ENCODE measurements around the gene THOC5.
A peak's percentile ranks its signal among the peaks of the same experiment; 100 is the strongest.
"Not testable (repeated sequence)": the region's sequence is repeated elsewhere in the genome, so short reads cannot be mapped to it uniquely, and the experiment has no call there.

THOC5 gene

DNA sequence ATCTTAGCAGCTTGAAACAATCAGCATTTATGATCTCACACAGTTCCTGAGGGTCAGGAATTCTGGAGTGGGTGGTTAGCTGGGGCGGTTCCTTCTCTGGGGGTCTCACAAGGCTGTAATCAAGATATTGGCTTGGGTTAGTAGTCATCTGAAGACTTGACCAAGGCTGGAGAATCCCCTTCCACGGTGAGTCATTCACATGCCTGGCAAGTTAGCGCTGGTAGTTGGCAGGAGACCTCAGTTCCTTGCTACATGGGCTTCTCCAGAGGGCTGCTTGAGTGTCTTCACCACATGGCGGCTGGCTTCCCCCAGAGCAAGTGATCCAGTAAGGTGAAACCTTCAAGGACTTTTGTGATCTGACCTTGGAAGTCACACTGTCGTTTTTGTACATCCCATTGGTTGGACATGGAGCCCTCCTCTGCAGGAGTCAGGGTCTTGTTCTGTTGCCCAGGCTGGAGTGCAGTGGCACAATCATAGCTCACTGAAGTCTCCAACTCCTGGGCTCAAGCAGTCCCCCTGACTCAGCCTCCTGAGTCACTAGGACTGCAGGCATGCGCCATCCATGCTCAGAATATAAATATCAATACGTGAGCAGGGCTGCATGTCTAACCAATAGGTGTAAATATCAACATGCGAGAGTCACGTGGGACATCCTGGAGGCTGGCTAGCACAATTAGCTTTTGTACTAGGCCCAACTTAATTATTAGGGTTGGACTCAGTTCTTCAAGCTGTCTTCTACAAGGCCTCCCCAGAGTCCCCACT is 34.6 kb upstream of the THOC5 start:
- 98% methylated on average over 9 of the region's 9 CpGs for WGBS (ENCODE audit: insufficient coverage)
- POLR2A ChIA-PET = no interaction called here
- H3K9me3 ChIP-seq (ENCODE audit: control extremely low read depth in 1 of 5, control insufficient read depth in 4 of 5, insufficient read depth in 2 of 5, low read depth in 1 of 5, low read length in 4 of 5) = no peaks in the 10 kb centered on the region
- peak in 2 of 3 donors; percentile 52 to 54 for DNase-seq
- no peaks in the 10 kb centered on the region for H3K27me3 ChIP-seq (replicated peaks in 2 of 5; ENCODE audit: control insufficient read depth in 4 of 5, insufficient read depth in 5 of 5, low read length in 4 of 5)
- H3K4me1 ChIP-seq (ENCODE audit: control extremely low read depth in 1 of 4, control insufficient read depth in 4 of 4, insufficient read depth in 4 of 4, low read length in 3 of 4) = no peaks in the 10 kb centered on the region
- H3K36me3 ChIP-seq (ENCODE audit: control insufficient read depth in 4 of 4, insufficient read depth in 4 of 4, low read length in 3 of 4) = no peaks in the 10 kb centered on the region
- no peak overlapping the region for H3K27ac ChIP-seq (ENCODE audit: insufficient read depth in 1 of 2, low read depth in 1 of 2, low read length in 2 of 2, poor library complexity in 1 of 2, severe bottlenecking in 2 of 2)
- CTCF ChIA-PET = interaction anchor here (0.7 to 2.1 kb wide), 9 partner anchors 8 to 113 kb away, joined by 3 to 6 read pairs (median 3); partner anchors contain the start of gene THOC5
- no peak overlapping the region for H3K4me3 ChIP-seq (ENCODE audit: control insufficient read depth in 1 of 7, extremely low read depth in 1 of 7, insufficient read depth in 4 of 7, low read depth in 2 of 7, low read length in 6 of 7)

DNA sequence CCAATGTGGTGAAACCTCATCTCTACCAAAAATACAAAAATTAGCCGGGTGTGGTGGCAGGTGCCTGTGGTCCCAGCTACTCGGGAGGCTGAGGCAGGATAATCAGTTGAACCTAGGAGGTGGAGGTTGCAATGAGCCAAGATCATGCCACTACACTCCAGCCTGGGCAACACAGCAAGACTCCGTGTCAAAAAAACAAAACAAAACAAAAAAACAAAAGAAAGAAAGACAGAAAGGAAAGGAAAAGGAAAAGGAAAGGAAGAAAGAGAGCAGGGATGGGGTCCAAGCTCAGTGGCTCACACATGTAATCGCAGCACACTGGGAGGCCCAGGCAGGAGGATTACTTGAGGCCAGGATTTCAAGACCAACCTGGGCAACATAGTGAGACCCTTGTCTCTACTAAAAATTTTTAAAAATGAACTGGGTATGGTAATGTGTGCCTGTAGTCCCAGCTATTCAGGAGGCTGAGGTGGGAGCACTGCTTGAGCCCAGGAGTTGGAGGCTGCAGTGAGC is 32.7 kb upstream of the THOC5 start:
- H3K27me3 ChIP-seq (replicated peaks in 2 of 5; ENCODE audit: control insufficient read depth in 4 of 5, insufficient read depth in 5 of 5, low read length in 4 of 5); H3K27ac ChIP-seq (ENCODE audit: insufficient read depth in 1 of 2, low read depth in 1 of 2, low read length in 2 of 2, poor library complexity in 1 of 2, severe bottlenecking in 2 of 2); POLR2A ChIA-PET; H3K9me3 ChIP-seq (ENCODE audit: control extremely low read depth in 1 of 5, control insufficient read depth in 4 of 5, insufficient read depth in 2 of 5, low read depth in 1 of 5, low read length in 4 of 5); H3K4me3 ChIP-seq (ENCODE audit: control insufficient read depth in 1 of 7, extremely low read depth in 1 of 7, insufficient read depth in 4 of 7, low read depth in 2 of 7, low read length in 6 of 7); DNase-seq; H3K4me1 ChIP-seq (ENCODE audit: control extremely low read depth in 1 of 4, control insufficient read depth in 4 of 4, insufficient read depth in 4 of 4, low read length in 3 of 4); H3K36me3 ChIP-seq (ENCODE audit: control insufficient read depth in 4 of 4, insufficient read depth in 4 of 4, low read length in 3 of 4): not testable (repeated sequence)
- CTCF ChIA-PET = interaction anchor here (1.1 to 1.9 kb wide), 4 partner anchors 9 to 502 kb away, joined by 3 to 6 read pairs (median 4); no protein-coding TSS in a partner anchor
- WGBS (ENCODE audit: insufficient coverage) = 100% methylated on average over 3 of the region's 4 CpGs

DNA sequence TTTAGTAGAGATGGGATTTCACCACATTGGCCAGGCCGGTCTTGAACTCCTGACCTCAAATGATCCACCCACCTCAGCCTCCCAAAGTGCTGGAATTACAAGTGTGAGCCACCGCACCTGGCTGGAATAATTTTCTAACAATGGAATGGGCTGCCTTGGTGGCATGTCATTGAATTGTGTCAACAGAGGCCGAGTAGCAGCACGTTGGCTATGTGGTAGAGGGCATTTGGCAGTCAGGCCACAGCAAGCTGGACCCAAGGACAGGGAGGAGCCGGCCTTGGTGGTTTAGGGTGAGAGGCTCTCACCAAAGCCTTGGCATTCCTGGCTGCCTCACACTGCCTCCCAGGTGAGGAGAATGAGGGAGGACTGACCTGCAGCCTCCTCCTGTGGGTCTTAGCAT is 31.4 kb upstream of the THOC5 start:
- no peak overlapping the region for H3K4me3 ChIP-seq (ENCODE audit: control insufficient read depth in 1 of 7, extremely low read depth in 1 of 7, insufficient read depth in 4 of 7, low read depth in 2 of 7, low read length in 6 of 7)
- DNase-seq = no peak
- no peaks in the 10 kb centered on the region for H3K36me3 ChIP-seq (ENCODE audit: control insufficient read depth in 4 of 4, insufficient read depth in 4 of 4, low read length in 3 of 4)
- H3K27me3 ChIP-seq (replicated peaks in 2 of 5; ENCODE audit: control insufficient read depth in 4 of 5, insufficient read depth in 5 of 5, low read length in 4 of 5) = no peaks in the 10 kb centered on the region
- H3K27ac ChIP-seq (ENCODE audit: insufficient read depth in 1 of 2, low read depth in 1 of 2, low read length in 2 of 2, poor library complexity in 1 of 2, severe bottlenecking in 2 of 2) = no peak overlapping the region
- 100% methylated on average over 3 of the region's 5 CpGs for WGBS (ENCODE audit: insufficient coverage)
- H3K4me1 ChIP-seq (ENCODE audit: control extremely low read depth in 1 of 4, control insufficient read depth in 4 of 4, insufficient read depth in 4 of 4, low read length in 3 of 4) = peaks cover 0 to 15% (median 9%) of the 10 kb centered on the region in 4 experiments
- ChIA-PET CTCF (interaction anchor here (0.9 to 1.3 kb wide), 2 partner anchors 10 to 504 kb away, joined by 3 to 5 read pairs; no protein-coding TSS in a partner anchor), POLR2A (no interaction called here)
- no peaks in the 10 kb centered on the region for H3K9me3 ChIP-seq (ENCODE audit: control extremely low read depth in 1 of 5, control insufficient read depth in 4 of 5, insufficient read depth in 2 of 5, low read depth in 1 of 5, low read length in 4 of 5)

DNA sequence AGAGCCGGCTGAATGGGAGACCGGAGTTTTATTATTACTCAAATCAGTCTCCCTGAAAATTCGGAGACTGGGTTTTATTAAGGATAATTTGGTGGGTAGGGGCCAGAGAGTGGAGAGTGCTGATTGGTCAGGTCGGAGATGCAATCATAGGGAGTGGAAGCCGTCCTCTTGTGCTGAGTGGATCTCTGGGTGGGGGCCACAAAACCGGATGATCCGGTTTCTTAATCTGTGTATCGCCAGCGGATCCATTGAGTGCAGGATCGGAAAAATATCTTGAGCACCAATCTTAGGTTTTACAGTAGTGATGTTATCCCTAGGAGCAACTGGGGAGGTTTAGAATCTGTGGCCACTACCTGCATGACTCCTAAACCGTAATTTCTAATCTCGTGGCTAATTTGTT is 28.2 kb upstream of the THOC5 start:
- Histone ChIP-seq H3K27me3 (replicated peaks in 2 of 5; ENCODE audit: control insufficient read depth in 4 of 5, insufficient read depth in 5 of 5, low read length in 4 of 5) (no peaks in the 10 kb centered on the region), H3K4me1 (ENCODE audit: control extremely low read depth in 1 of 4, control insufficient read depth in 4 of 4, insufficient read depth in 4 of 4, low read length in 3 of 4) (peaks cover 0 to 17% (median 13%) of the 10 kb centered on the region in 4 experiments), H3K36me3 (ENCODE audit: control insufficient read depth in 4 of 4, insufficient read depth in 4 of 4, low read length in 3 of 4) (no peaks in the 10 kb centered on the region), H3K27ac (ENCODE audit: insufficient read depth in 1 of 2, low read depth in 1 of 2, low read length in 2 of 2, poor library complexity in 1 of 2, severe bottlenecking in 2 of 2) (no peak overlapping the region), H3K4me3 (ENCODE audit: control insufficient read depth in 1 of 7, extremely low read depth in 1 of 7, insufficient read depth in 4 of 7, low read depth in 2 of 7, low read length in 6 of 7) (peak overlapping the region in 4 of 7 experiments; percentile 74 to 80 (median 79)), H3K9me3 (ENCODE audit: control extremely low read depth in 1 of 5, control insufficient read depth in 4 of 5, insufficient read depth in 2 of 5, low read depth in 1 of 5, low read length in 4 of 5) (no peaks in the 10 kb centered on the region)
- no peak for DNase-seq
- ChIA-PET CTCF (no interaction called here), POLR2A (no interaction called here)
- 100% methylated on average over 8 of the region's 12 CpGs for WGBS (ENCODE audit: insufficient coverage)

DNA sequence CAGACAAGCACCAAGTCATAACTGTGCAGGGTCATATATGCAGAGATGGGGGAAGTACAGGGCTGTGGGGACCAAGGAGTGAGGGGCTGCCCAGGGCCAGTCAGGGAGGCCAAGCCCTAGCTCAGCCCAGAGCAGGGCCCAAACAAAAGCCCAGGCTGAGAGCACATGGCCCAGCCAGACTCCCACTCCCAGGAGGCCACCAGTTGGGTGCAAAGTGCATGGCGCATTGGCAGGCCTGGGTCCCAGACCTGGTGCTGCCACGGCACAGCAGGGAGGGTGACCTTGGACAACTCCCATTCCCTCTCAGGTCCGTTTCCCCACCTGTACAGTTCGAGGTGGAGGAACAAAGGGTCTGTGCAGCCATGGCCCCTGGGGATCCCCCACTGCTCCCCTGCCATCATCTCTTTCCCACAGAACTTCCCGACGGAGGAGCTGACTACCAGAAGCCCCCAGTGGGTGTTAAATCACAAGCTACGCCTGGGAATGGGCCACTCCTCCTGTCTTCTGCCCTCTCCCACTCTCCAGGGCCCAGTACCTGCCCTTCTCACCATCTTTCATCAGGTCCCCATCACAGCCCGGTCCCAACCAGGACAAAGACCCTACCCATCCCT is 26.7 kb upstream of the THOC5 start:
- no peaks in the 10 kb centered on the region for H3K27me3 ChIP-seq (replicated peaks in 2 of 5; ENCODE audit: control insufficient read depth in 4 of 5, insufficient read depth in 5 of 5, low read length in 4 of 5)
- POLR2A ChIA-PET = no interaction called here

DNA sequence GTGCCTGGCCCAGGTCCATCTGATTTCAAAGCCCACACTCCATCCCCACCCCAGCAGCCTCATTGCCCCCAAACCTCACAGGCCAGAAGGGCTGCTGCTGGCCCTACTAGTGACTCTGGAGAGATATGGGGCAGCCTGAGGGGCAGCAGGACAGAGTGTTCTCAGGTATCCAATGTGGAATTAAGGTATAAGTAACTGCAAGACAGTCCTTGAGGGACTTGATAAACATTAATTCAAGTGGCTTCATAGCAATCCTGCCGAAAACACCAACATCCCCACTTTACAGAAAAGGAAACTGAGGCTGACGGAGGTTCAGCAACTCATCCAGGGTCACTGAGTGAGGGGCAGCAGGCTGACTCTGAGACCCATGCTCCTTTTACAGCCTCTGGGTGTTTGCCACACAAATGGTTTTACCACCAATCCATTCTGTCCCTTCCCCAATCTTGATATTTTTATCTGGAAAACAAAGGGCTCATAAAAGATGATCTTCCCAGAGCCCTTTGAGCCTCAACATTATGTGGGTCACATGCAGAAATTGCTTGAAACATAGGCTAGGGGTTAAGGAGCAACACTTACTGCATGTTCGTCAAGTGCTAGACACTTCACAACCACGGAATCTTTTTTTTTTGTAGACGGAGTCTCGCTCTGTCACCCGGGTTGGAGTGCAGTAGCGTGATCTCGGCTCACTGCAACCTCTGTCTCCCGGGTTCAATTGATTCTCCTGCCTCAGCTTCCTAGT is 25.1 kb upstream of the THOC5 start:
- WGBS (ENCODE audit: insufficient coverage) = 84% methylated on average over 9 of the region's 10 CpGs

More for the DNA sequence above, 26.7 kb upstream of the THOC5 start:
- H3K27ac ChIP-seq (ENCODE audit: insufficient read depth in 1 of 2, low read depth in 1 of 2, low read length in 2 of 2, poor library complexity in 1 of 2, severe bottlenecking in 2 of 2) = peak overlapping the region in 1 of 2 experiments; percentile 77
- DNase-seq = peak in 1 of 3 donors; percentile 17
- 51% methylated on average over 8 of the region's 8 CpGs for WGBS (ENCODE audit: insufficient coverage)
- peaks cover 0 to 17% (median 13%) of the 10 kb centered on the region in 4 experiments for H3K4me1 ChIP-seq (ENCODE audit: control extremely low read depth in 1 of 4, control insufficient read depth in 4 of 4, insufficient read depth in 4 of 4, low read length in 3 of 4)
- CTCF ChIA-PET = interaction anchor here (1.6 kb wide), 1 partner anchor 27 kb away, joined by 4 read pairs; the partner anchor contains the start of gene THOC5
- peak overlapping the region; percentile 18 to 80 (median 78) for H3K4me3 ChIP-seq (ENCODE audit: control insufficient read depth in 1 of 7, extremely low read depth in 1 of 7, insufficient read depth in 4 of 7, low read depth in 2 of 7, low read length in 6 of 7)
- no peaks in the 10 kb centered on the region for H3K9me3 ChIP-seq (ENCODE audit: control extremely low read depth in 1 of 5, control insufficient read depth in 4 of 5, insufficient read depth in 2 of 5, low read depth in 1 of 5, low read length in 4 of 5)
- H3K36me3 ChIP-seq (ENCODE audit: control insufficient read depth in 4 of 4, insufficient read depth in 4 of 4, low read length in 3 of 4) = no peaks in the 10 kb centered on the region

More for the DNA sequence above, 25.1 kb upstream of the THOC5 start:
- DNase-seq = no peak
- H3K27ac ChIP-seq (ENCODE audit: insufficient read depth in 1 of 2, low read depth in 1 of 2, low read length in 2 of 2, poor library complexity in 1 of 2, severe bottlenecking in 2 of 2) = no peak overlapping the region
- ChIA-PET POLR2A (no interaction called here), CTCF (interaction anchor here (1.6 kb wide), 1 partner anchor 25 kb away, joined by 4 read pairs; the partner anchor contains the start of gene THOC5)
- peaks cover 0 to 17% (median 13%) of the 10 kb centered on the region in 4 experiments for H3K4me1 ChIP-seq (ENCODE audit: control extremely low read depth in 1 of 4, control insufficient read depth in 4 of 4, insufficient read depth in 4 of 4, low read length in 3 of 4)
- peaks cover 0 to 2% (median 0%) of the 10 kb centered on the region in 4 experiments for H3K36me3 ChIP-seq (ENCODE audit: control insufficient read depth in 4 of 4, insufficient read depth in 4 of 4, low read length in 3 of 4)
- no peaks in the 10 kb centered on the region for H3K9me3 ChIP-seq (ENCODE audit: control extremely low read depth in 1 of 5, control insufficient read depth in 4 of 5, insufficient read depth in 2 of 5, low read depth in 1 of 5, low read length in 4 of 5)
- H3K27me3 ChIP-seq (replicated peaks in 2 of 5; ENCODE audit: control insufficient read depth in 4 of 5, insufficient read depth in 5 of 5, low read length in 4 of 5) = no peaks in the 10 kb centered on the region
- H3K4me3 ChIP-seq (ENCODE audit: control insufficient read depth in 1 of 7, extremely low read depth in 1 of 7, insufficient read depth in 4 of 7, low read depth in 2 of 7, low read length in 6 of 7) = no peak overlapping the region

All from common myeloid progenitor, CD34-positive (primary cell).